Islet of Langerhans (tissue), 1 donor: Measurements from ENCODE around the gene PACSIN3.

Experiments
- FAIRE-seq: peaks from one replicate; lab custom pipeline; 2011; peaks lifted over from hg19 to GRCh38; lab: Jason Lieb, UNC

The PACSIN3 gene

GRCh38 chr11:47175746-47176327 is 10.4 kb downstream of the PACSIN3 start:
- no peak for FAIRE-seq

DNA sequence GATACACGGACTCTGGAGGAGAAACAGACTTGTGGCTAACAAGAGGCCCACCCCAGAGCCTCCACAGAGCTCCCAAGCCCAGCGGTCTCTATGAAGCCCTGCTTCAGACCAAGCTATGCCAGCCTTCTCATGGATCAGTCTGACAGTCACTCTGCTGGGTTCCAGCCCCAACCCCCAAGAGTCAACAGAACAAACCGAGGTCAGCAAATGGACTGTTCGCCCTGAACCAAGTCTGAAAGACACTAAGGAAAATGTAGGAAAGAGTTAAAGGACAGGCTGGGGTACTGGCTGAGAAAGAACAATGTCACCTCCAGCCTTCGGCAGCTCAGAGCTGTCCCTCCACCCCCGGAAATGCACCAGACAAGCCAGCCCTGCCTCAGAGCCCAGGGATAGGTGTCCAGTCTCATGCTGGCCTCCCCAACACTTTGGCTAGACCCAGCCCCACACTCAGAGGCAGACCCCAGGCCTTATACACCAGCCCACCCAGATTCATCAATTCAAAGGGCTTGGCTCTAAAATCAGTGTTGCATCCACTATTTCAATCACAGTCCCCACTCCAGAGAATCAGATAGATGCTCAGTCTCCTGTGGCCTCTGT is 13.4 kb downstream of the PACSIN3 start:
- no peak for FAIRE-seq

DNA sequence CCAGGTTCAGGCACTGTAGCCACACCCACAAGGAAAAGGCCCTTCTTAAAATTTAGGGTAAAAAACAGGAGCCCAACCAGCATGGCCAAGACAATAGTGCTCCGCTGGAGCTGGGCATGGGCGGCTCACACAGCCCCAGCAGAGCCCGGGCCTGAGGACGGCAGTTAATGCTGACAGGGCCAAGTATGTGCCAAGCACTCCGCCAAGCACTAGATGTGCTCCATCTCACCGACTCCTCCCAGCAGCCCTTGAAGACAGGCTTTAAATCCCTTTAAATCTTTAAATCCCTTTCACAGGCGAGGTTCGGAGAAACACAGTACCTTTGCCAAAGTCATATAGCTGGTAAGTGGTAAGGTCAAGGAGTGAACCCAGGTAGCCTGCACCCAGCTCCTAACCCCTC is 14.4 kb downstream of the PACSIN3 start:
- no peak for FAIRE-seq

GRCh38 chr11:47171061-47171838 is 15.0 kb downstream of the PACSIN3 start:
- no peak for FAIRE-seq

DNA sequence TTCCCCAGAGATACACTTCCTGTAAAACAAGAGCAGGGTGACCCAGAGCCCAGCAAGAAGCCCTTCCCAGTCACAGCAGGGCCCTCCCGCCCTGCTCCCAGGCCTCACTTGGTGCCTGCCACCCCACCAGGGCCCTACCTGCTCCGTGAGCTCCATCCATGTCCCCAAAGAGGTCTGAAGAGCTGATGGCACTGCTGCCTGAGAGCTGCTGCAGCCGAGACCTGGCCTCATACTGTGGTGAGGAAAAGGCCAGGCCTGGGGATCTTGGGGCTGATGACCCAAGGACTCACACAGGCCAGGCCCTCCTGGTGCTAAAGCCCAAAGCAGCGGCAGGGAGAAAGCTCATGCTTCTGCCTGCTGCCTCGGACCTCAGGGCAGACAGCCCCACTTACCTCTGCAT is 19.9 kb downstream of the PACSIN3 start:
- FAIRE-seq, result no peak

- no peak for FAIRE-seq
Observed at GRCh38 chr11:47165253-47165840, 20.9 kb downstream of the PACSIN3 start.

GRCh38 chr11:47164321-47164720 is 21.9 kb downstream of the PACSIN3 start:
- FAIRE-seq, result no peak

DNA sequence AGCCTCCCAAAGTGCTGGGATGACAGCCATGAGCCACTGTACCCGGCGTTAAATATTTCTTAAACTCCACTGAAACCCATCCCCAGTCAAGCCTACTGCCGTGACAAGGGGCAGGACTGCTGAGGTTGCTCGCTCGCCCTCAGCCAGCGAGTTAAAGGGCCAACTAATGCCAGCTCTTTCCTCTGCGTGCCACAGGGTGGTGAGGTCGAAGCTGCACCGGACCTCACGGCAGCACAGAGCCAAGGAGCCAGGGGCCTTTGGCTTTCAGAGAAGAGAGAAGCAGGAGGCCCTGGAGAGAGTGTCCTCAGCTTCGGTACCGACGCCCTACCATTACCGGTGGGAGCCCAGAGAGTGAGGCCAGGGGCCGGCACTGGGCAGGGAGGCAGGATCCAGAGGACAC is 22.3 kb downstream of the PACSIN3 start:
- no peak for FAIRE-seq

- no peak for FAIRE-seq
Observed at GRCh38 chr11:47163193-47163592, 23.0 kb downstream of the PACSIN3 start.

DNA sequence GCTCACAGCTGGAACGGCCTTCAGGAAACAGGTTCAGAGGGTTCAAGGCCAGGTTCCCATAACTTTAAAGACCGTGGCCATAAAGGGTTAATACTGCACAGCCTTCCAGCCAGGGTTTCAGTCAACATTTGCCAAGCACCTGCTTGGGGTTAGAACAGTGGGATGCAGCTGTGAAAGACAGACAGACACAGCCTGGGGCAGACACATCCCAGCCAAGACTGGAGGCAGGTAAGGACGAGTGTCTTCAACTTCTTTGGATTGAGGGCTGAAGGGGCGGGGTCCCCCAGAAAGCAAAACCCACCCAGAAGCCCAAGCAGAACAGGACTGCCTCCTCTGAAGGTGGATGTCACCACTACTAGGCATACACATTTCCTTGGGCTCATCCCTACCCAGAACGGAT is 23.8 kb downstream of the PACSIN3 start:
- no peak for FAIRE-seq

- FAIRE-seq, result no peak
Observed at GRCh38 chr11:47161890-47162289, 24.3 kb downstream of the PACSIN3 start.

DNA sequence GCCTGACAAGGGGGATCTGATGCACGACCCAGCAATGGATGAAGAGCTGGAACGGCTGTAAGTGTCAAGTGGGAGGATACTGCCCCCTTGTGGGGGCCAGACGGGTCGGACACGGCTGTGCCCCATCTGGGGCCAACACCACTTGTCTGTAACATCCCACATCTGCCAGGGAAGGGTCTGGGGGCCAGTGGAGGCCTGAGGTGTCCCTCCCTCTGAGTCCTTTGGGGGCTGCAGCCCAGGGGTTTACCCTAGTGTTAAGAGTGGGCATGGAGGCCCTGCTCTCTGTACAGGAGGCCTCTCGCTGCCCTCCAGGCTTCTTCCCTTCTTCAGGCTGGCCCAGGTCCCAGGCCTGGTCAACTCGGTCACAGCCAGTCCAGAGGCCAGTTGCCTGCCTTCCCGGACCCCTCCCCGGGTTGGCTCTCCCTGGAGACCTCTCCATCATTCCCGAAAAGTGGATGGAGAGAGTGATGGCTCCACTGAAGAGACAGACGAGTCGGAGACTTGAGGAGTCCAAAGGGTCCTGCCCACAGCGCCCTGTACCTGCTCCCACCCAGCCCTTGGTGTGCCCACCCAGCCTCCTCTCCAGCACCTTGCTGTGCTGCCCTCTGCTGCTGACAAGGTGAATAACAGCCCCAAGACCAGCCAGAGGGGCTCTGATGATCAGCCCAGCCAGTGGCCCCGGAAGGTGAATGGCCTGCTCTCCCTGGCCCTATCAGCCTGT is 24.9 kb downstream of the PACSIN3 start:
- FAIRE-seq, result no peak

- no peak for FAIRE-seq
Observed at GRCh38 chr11:47160753-47161133, 25.5 kb downstream of the PACSIN3 start.

GRCh38 chr11:47158242-47158641 is 28.0 kb downstream of the PACSIN3 start:
- no peak for FAIRE-seq

DNA sequence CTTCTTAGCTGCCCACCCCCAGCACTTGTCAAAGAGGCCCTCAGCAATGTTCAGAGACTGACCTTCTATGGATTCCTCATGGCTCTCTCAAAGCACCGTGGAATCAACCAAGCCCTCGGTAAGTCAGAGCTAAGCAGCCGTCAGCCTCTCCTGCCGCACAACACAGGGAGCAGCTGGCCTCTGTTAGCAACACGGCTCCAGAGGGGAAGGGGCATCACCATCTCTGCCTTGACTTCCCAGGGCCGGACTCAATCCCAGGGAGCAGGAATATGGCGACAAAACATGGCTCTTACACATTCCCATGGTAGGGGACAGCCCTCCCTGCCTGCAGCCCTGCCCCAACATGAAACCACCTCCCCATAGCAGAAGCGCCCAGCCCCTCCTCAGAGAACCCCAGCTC is 28.4 kb downstream of the PACSIN3 start:
- FAIRE-seq, result no peak

DNA sequence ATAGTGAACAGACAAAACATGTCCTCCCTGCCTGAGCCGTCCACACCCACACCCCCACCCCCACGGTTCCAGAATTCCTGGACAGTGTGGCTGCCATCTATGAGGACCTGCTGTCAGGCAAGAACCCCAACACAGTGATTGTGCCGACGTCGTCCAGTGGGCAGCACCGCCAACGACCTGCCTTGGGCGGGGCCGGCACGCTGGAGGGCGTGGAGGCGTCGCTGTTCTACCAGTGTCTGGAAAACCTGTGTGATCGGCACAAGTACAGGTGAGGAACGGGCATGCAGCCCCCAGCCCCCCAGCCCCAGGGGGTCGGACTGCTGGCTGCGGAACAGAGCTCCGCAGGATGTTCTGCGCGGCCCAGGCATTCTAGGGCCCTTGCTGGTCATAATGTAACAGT is 29.3 kb downstream of the PACSIN3 start:
- FAIRE-seq, result no peak

GRCh38 chr11:47156333-47156732 is 29.9 kb downstream of the PACSIN3 start:
- no peak for FAIRE-seq

DNA sequence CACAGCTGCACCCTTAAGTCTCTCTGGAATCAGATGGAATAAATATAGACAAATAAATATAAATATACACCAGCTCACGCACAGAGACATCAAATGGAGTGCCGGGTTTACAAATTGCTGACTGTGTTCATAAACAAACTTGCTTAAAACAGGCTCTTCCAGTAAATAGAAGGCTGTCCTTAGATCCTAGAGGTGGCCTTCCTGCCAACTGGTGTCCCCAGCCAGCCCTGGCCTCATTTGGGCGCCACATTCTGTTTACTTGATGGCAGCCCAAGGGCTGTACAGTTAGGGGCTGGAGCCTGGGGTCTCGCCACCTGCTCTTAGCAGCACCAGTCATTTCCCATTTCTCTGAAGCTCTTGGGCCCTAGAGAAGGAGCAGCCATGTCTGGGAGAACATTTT is 30.4 kb downstream of the PACSIN3 start:
- FAIRE-seq, result no peak

- FAIRE-seq, result no peak
Observed at GRCh38 chr11:47154616-47155570, 31.3 kb downstream of the PACSIN3 start.

DNA sequence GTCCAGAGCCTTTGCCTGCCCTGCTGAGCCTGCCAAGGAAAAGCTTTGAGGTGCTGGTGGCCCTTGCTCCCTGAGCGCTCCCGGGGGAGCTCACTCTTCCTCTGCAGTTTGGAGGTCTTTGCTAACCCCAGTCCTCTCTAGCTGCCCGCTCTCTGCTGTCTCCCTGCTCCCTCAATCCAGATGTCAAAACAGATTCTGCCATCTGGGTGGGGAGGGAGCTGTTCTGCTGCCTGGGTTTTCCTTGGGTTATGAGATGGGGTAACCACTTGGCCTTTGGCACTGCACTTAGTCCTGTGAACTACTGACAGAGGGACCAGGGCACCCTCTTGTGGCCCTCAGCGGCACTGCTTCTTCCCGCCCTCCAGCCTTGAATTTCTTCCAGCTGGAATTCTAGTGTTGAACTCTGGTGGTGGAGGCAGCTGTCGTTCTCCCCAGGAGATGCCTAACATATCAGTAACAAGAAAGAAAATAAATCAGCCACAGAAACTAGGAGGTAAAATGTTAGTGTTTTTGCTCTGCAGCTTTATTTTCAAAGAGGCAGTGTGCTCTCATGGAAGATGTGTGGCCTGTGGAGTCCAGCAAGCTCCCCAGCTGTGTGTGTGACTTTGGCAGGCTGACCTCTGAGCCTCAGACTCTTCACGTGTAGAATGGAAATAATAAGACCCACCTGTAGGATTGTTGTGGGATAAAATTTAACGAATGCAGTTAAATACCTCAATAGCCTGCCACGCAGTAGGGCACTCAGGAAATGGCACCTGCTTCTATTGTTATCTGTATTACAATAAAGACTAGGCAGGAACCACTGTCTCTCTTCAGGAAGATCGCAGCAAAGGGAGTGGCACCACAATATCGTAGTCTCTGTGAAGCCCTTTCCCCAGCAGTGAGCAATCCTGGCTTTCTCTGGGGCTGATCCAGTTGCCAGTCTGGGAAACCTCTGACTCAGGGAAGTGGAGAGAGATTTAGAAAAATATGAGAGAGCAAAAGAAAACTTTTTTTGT is 33.0 kb downstream of the PACSIN3 start:
- no peak for FAIRE-seq
